H1 (cell line): ENCODE data around the gene C1orf50. TPM values are rescaled to one million over a fixed set of nuclear protein-coding genes. Genes with fewer than 3 reads are reported as not detected.

Experiments used
- ASH2L ChIP-seq: fragments of 200-600, 300-600 bp; sonication (generic); IDR thresholded peaks from one replicate; pipeline ENCODE4 v1.7.1; 2017; ENCODE audit warnings: low read length
- CREB1 ChIP-seq: IDR thresholded peaks from 2 replicates; pipeline ENCODE4 v1.6.1; 2012; ENCODE audit warnings: inconsistent platforms
- E2F6 ChIP-seq: IDR thresholded peaks from 2 replicates; pipeline ENCODE4 v1.6.1; 2012; ENCODE audit warnings: inconsistent platforms
- EGR1 ChIP-seq: IDR thresholded peaks from 2 replicates; pipeline ENCODE4 v1.6.1; 2011; ENCODE audit warnings: low read depth, low read length, borderline replicate concordance
- EZH2 ChIP-seq: fragments of 200-600 bp; sonication (generic); IDR thresholded peaks from 2 replicates; pipeline ENCODE4 v1.7.1; 2012; ENCODE audit warnings: low read depth, mild to moderate bottlenecking, moderate library complexity, low read length, inconsistent platforms; ENCODE audit not compliant: severe bottlenecking
- GABPA ChIP-seq: IDR thresholded peaks from 2 replicates; pipeline ENCODE4 v1.6.1; 2011; ENCODE audit warnings: mild to moderate bottlenecking, low read length, moderate library complexity, borderline replicate concordance; ENCODE audit not compliant: insufficient read depth
- KDM1A ChIP-seq: fragments of 200-600, 300-600 bp; sonication (generic); IDR thresholded peaks from 2 replicates; pipeline ENCODE4 v1.7.1; 2016; ENCODE audit warnings: mild to moderate bottlenecking, low read length, borderline replicate concordance
- NRF1 ChIP-seq: IDR thresholded peaks from 2 replicates; pipeline ENCODE4 v1.6.1; 2011; ENCODE audit warnings: mild to moderate bottlenecking, low read depth, low read length, improper control_type of control experiment
- PHF8 ChIP-seq: fragments of 200-600 bp; sonication (generic); conservative IDR thresholded peaks from 2 replicates; pipeline ENCODE4 v1.7.1; 2012; ENCODE audit warnings: low read depth, mild to moderate bottlenecking, inconsistent platforms, low read length, moderate library complexity
- POLR2A ChIP-seq, 2 experiments: IDR thresholded peaks; 1 replicate in 1 of 2; 2 replicates in 1 of 2; pipeline ENCODE4 v1.6.1; 2011; ENCODE audit warnings: low read depth in 2 of 2, low read length in 2 of 2, mild to moderate bottlenecking in 2 of 2; ENCODE audit errors: control extremely low read depth in 1 of 2
- RAD21 ChIP-seq, 2 experiments: IDR thresholded peaks in 1 of 2; conservative IDR thresholded peaks in 1 of 2; 2 replicates each; pipeline ENCODE4 v1.6.1; 2011; ENCODE audit warnings: low read depth in 2 of 2, low read length in 2 of 2, improper control_type of control experiment in 1 of 2, inconsistent platforms in 1 of 2, mild to moderate bottlenecking in 1 of 2, moderate library complexity in 1 of 2
- RNF2 ChIP-seq: fragments of 200-900, 300-1000 bp; sonication (generic); IDR thresholded peaks from 2 replicates; pipeline ENCODE4 v1.7.1; 2016; ENCODE audit warnings: borderline replicate concordance, low read depth, mild to moderate bottlenecking, antibody characterized with exemption, low read length; ENCODE audit not compliant: poor library complexity, severe bottlenecking; ENCODE audit errors: missing control alignments
- RXRA ChIP-seq: IDR thresholded peaks from 2 replicates; pipeline ENCODE4 v1.6.1; 2011; ENCODE audit warnings: low read depth, mild to moderate bottlenecking, low read length, moderate library complexity; ENCODE audit not compliant: insufficient read depth
- SAP30 ChIP-seq: fragments of 300-600 bp; sonication (generic); IDR thresholded peaks from 2 replicates; pipeline ENCODE4 v1.7.1; 2012; ENCODE audit warnings: low read length, moderate library complexity, mild to moderate bottlenecking, inconsistent platforms; ENCODE audit not compliant: insufficient read depth, insufficient replicate concordance
- SIN3A ChIP-seq, 2 experiments: IDR thresholded peaks in 1 of 2; conservative IDR thresholded peaks in 1 of 2; 2 replicates each; pipeline ENCODE4 v1.6.1; 2011 to 2012; ENCODE audit warnings: low read length in 2 of 2, improper control_type of control experiment in 1 of 2, low read depth in 1 of 2, mild to moderate bottlenecking in 1 of 2
- SIX5 ChIP-seq: IDR thresholded peaks from 2 replicates; pipeline ENCODE4 v1.6.1; 2011; ENCODE audit warnings: mild to moderate bottlenecking, low read depth, low read length
- SP4 ChIP-seq: IDR thresholded peaks from 2 replicates; pipeline ENCODE4 v1.6.1; 2012; ENCODE audit warnings: low read length, inconsistent platforms
- TAF1 ChIP-seq: IDR thresholded peaks from 2 replicates; pipeline ENCODE4 v1.6.1; 2011; ENCODE audit warnings: mild to moderate bottlenecking, low read depth, low read length
- TAF7 ChIP-seq: optimal IDR thresholded peaks from 2 replicates; pipeline ENCODE3; 2011; ENCODE audit warnings: low read depth, mild to moderate bottlenecking, inconsistent platforms, low read length, moderate library complexity, borderline replicate concordance
- TCF12 ChIP-seq: IDR thresholded peaks from 2 replicates; pipeline ENCODE4 v1.6.1; 2011; ENCODE audit warnings: low read depth, mild to moderate bottlenecking, low read length
- polyA plus RNA-seq, 7 experiments: library from polyadenylated mRNA; depleted of rRNA in 3 of 7; stranded (reverse) in 5 of 7; unstranded in 2 of 7; fragments of >200 nt in 5 of 7; fragments of 200-250 nt in 2 of 7; gene quantifications; 1 replicate in 5 of 7; 2 replicates in 1 of 7; 4 replicates in 1 of 7; pipeline versions ENCODE4 v1.2.1 to v1.2.3, GENCODE V29; 2011 to 2013; ENCODE audit warnings: missing spikeins in 2 of 7, mixed read lengths in 2 of 7
- total RNA-seq: library from RNA; stranded (reverse); fragmentation: NEBNext Ultra II Directional; extraction: Animal tissue kit (Norgen Biotek cat#: 25700); gene quantifications from 2 replicates; pipeline ENCODE4 v1.2.1, GENCODE V29; 2021

The C1orf50 gene
- total and polyA plus RNA-seq, 2 of the 8 experiments (the other 6 are each of a cell fraction or from before 2014, with no cell fraction given) = 3.2 to 7.1 TPM

GRCh38 chr1:42739753-42740700 is 27.0 kb upstream of the C1orf50 start, which contains the start of gene CLDN19 (continued):
- TF ChIP-seq E2F6 (0 out of 2 replicates have a peak, but pooled peaks have one; percentile 20), SAP30 (no peak), EGR1 (no peak), POLR2A (IDR thresholded peaks at IDR 0.05; ENCODE audit: control extremely low read depth in 1 of 2, low read depth in 2 of 2, low read length in 2 of 2) (peak in 1 of 2 experiments; percentile 38; a peak in 2 of 3 replicates), NRF1 (0 out of 2 replicates have a peak, but pooled peaks have one; percentile 3), GABPA (0 out of 2 replicates have a peak, but pooled peaks have one; percentile 25), KDM1A (no peak), RNF2 (no peak), SP4 (no peak), TAF1 (peak; percentile 41; the same call in 1 of the 2 replicates), TCF12 (peak; percentile 84; the same call in 1 of the 2 replicates), PHF8 (0 out of 2 replicates have a peak, but pooled peaks have one; percentile 28), RXRA (no peak), EZH2 (no peak), CREB1 (no peak), SIN3A (conservative IDR thresholded peaks at IDR 0.05 in 1 of 2, IDR thresholded peaks at IDR 0.05 in 1 of 2; ENCODE audit: low read depth in 1 of 2, low read length in 2 of 2) (peak in 1 of 2 experiments; percentile 51; a peak in 1 of 4 replicates), TAF7 (no peak), ASH2L (no peak), SIX5 (no peak), RAD21 (IDR thresholded peaks at IDR 0.05 in 1 of 2, conservative IDR thresholded peaks at IDR 0.05 in 1 of 2; ENCODE audit: low read depth in 2 of 2, low read length in 2 of 2) (no peak)
